GM19238 (cell line): ENCODE data around the gene DLGAP1.

Experiments used
- DNase-seq: peaks from one replicate; pipeline ENCODE4 v3.0.0; 2011; ENCODE audit warnings: low spot score; ENCODE audit not compliant: insufficient read length

Gene DLGAP1

DNA sequence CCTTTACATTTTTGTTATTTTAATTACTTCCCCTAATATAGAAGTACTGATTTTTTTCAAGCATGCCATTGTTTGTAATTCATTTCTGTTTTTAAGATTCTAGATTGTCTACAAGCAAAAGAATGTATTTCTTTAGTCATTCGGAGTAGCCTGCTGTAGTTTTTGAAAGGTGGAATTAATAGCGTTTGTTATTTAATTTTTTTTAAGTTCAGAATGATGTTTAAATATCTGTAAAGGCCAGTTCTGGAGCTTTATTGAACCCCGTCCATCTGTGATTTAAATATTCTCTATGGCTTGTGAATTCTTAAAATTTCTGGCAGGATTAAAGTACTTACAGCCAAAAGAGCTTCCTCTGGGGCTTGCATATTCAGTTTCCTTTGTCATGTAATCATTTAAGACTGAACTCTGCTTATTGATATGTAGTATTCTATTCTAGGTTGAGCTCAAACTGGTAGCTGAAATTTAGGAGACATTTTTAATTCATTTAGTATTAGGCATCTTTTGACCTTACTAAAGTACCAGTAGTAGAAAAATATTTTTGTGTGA is 999.9 kb downstream of the DLGAP1 start:
- no peak for DNase-seq

DNA sequence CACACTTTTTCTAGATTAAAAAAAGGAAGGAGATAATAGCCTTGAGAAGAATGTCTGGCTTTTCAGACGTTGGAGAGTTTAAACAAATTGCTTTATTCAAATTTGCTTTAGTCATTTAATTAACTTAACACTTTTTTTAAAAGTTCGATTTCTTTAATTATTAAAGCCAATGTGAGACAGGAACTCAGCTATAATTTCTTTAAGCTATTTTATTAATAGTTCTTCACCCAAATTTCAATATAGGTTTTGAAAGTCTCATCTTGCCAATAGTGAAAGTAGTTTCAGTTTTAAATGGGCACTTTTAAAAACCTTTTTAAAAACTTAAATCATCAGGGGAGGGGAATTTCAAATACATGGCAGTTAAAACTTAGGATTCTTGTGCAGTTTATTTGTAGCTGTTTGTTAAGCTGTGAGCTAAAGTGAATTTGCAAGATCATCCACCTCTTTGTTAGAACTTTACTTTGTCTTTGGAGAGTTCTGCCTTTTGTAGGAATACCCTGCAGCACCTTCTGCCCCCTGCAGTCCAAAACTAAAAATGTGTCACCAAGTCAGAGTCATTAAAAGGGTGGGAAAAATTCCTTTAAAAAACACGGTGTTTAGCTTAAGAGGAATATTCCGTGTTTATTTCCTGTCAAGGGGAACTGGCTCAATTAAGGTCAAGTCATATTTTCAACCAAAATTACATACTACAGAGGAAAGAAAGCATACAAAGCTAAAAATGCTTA is 1000.6 kb downstream of the DLGAP1 start:
- DNase-seq = no peak

GRCh38 chr18:3453540-3454364 is 1001.4 kb downstream of the DLGAP1 start:
- no peak for DNase-seq

GRCh38 chr18:3452750-3453539 is 1002.2 kb downstream of the DLGAP1 start:
- no peak for DNase-seq

GRCh38 chr18:3451989-3452749 is 1002.9 kb downstream of the DLGAP1 start:
- no peak for DNase-seq

GRCh38 chr18:3451183-3451988 is 1003.7 kb downstream of the DLGAP1 start:
- DNase-seq = no peak

DNA sequence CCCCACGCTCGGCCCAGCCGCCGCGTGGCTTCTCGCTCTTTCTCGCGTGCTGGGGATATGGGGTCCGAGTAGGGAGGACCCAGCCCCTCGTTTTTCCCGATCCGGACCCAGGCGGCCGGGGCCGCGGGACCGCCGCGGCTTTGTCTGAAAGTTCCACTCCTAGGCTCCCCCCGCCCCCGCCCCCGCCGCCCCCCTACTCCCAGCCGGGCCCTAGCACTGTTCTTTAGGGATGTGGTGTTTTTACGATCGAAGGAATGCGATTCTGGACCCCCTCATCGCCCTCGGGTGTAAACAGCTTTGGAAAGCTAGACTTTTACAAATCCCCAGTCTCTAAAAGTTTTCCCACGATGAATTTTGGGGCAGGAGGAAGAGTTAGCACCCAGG is 1004.3 kb downstream of the DLGAP1 start:
- no peak for DNase-seq

DNA sequence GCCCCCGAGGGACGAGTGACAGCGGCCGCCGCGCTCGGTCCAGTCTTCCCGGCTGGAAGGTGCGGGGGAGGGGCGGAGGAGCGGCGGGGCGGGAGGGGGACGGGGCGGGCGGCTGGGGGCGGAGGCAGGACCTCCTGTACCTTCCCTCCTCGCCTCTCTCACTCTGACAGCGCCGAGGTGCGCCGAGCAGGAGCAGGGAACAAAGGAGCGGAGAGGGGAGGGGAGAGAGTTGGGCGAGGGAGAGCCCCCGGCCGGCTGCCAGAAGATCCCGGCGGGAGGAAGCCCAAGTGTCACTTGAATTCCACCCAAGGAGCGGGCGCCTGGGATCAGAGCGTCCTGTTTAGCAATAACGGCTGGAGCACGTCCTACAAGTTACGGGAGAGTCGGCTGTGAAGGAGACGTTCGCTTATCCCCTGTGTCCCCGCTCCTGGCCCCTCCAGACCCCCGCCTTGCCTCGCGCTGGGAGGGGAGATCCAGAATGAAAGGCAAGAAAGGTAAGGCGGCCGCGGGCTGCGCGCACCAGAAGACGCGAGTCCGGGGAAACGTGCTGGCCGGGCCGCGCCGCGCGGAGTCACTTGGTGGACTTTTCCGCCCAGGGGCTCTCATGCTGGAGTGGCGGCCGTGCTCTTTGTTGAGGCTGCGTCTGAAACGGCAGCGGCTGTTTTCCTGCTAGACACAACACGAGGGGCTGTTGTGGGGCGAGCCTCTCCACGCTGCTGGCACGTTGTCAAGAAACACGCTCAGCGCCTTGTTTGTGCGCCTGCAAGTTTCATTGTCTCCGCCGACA is 1004.9 kb downstream of the DLGAP1 start, which contains the start of gene TGIF1:
TGIF1 (plus strand) TSS at position 161 of the 787 bp plus-strand sequence; CDS start at position 479, 318 bp downstream.
- no peak for DNase-seq

GRCh38 chr18:3449512-3450011 is 1005.5 kb downstream of the DLGAP1 start:
- DNase-seq = no peak

- DNase-seq = peak; percentile 47
Observed at GRCh38 chr18:3448838-3449511, 1006.1 kb downstream of the DLGAP1 start.

- peak; percentile 58 for DNase-seq
Observed at GRCh38 chr18:3447895-3448837, 1006.9 kb downstream of the DLGAP1 start.

DNA sequence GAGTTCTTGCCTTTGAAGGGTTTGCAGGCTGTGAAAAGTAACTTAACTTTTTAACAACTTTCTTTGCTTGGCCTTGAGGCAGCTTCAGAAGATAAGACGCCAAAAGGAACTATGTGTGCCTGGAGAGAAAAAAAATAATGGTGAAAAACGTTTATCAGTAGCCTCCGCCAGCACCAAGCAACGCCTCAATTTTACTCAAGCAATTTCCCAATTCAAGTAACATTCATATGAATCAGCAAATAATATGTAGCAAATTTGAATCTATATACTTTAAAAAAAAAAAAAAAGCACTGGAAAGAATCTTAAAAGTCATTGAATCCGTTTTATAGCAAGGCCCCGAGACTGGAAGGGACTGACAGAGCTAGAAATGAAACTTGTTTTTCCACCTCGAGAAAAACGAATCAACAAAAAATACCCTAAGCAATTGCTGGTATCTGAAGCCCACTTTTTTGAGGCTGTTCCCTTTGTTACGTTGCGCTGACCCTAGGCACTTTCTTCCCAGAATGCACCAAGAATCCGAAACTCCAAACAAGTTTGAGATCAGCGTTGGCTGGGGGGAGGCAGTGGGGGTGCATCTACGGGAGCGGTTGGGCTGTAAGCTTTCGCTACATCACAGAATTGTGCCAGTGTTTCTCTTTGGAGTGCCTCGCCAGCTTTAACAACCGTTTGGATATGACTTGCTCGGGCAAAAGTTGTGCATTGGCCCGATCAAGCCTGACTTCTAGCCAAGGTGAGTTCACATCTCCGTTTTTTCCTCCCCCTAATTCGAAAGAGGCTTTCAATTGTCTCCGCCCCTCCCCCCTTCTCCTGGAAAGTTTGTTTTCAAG is 1007.8 kb downstream of the DLGAP1 start:
- no peak for DNase-seq
